ENCODE results near the gene DMD. TPM values are rescaled to one million over a fixed set of nuclear protein-coding genes. Genes with fewer than 3 reads are reported as not detected.

Gene DMD
- total RNA-seq, 1 donor from 2014 or later = 22.2 TPM

DNA sequence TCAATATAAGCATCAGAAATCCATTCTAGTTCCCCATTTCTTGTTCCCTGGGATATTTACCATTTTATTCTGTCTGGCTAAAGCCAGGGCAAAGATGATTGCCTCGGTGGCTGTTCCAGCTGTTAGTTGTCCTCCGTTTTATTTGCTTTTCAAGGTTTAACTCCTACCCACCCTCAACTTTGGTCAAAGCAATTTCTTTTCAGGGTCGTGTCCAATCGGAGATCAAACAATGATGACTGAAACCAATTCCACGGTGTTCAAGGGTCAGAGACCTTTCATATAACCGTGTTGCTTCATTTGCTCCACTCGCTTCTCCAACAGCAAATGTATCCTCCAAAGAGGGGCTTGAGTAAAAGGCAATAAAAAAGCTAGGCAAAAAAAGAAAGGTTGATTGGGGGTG, 1946.0 kb downstream of the DMD start:
- H3K27ac Mint-ChIP-seq (ENCODE audit: unreplicated experiment) = no peak overlapping the region

DNA sequence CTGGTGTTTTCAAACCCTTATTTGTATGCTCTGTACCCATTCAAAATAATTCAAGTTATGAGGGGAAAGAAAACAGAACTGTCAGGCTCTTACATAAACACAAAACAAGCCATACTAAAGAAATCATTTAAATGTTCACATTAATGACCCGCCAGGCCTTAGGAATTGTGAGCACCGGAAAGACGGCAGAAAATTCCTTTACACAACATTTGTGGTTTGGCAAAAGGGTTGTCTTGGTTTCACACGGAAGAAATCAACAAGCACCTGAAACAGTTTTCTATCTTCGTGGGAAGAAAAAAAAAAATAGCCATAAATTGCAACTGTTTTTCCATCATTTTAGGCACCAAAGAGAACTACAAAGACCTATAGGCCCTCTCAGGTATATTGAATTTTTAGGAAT, 1951.0 kb downstream of the DMD start:
- Histone ChIP-seq H3K27ac (ENCODE audit: low read depth, low read length) (no peak overlapping the region), H2AFZ (ENCODE audit: low read depth, low read length) (no peak overlapping the region), H3K9me3 (ENCODE audit: insufficient read depth, low read depth, low read length) (no peaks in the 10 kb centered on the region), H3K4me2 (ENCODE audit: low read length) (no peak overlapping the region), H3K4me3 (ENCODE audit: insufficient read depth, low read depth, low read length) (no peak overlapping the region), H4K20me1 (ENCODE audit: insufficient read depth, low read length) (no peaks in the 10 kb centered on the region), H3K27me3 (ENCODE audit: insufficient read depth, low read length) (no peaks in the 10 kb centered on the region), H3K79me2 (ENCODE audit: insufficient read depth, low read length) (peaks cover 10% of the 10 kb centered on the region), H3K9ac (ENCODE audit: low read length) (no peak overlapping the region), H3K4me1 (ENCODE audit: insufficient read depth, low read length) (no peaks in the 10 kb centered on the region), H3K36me3 (ENCODE audit: insufficient read depth, low read length) (no peaks in the 10 kb centered on the region)
- H3K27me3 Mint-ChIP-seq (ENCODE audit: low read depth, unreplicated experiment) = no peaks in the 10 kb centered on the region
- no peak overlapping the region for H3K27ac Mint-ChIP-seq (ENCODE audit: unreplicated experiment)
- peaks cover 4% of the 10 kb centered on the region for H3K4me1 Mint-ChIP-seq (ENCODE audit: low read depth, unreplicated experiment)
- no peaks in the 10 kb centered on the region for H3K9me3 Mint-ChIP-seq (ENCODE audit: unreplicated experiment)
- TF ChIP-seq, protein P1, sequence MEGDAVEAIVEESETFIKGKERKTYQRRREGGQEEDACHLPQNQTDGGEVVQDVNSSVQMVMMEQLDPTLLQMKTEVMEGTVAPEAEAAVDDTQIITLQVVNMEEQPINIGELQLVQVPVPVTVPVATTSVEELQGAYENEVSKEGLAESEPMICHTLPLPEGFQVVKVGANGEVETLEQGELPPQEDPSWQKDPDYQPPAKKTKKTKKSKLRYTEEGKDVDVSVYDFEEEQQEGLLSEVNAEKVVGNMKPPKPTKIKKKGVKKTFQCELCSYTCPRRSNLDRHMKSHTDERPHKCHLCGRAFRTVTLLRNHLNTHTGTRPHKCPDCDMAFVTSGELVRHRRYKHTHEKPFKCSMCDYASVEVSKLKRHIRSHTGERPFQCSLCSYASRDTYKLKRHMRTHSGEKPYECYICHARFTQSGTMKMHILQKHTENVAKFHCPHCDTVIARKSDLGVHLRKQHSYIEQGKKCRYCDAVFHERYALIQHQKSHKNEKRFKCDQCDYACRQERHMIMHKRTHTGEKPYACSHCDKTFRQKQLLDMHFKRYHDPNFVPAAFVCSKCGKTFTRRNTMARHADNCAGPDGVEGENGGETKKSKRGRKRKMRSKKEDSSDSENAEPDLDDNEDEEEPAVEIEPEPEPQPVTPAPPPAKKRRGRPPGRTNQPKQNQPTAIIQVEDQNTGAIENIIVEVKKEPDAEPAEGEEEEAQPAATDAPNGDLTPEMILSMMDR (IDR thresholded peaks at IDR 0.05; ENCODE audit: insufficient read depth, low read depth, low read length) = no peak
- TF ChIP-seq EZH2 (IDR thresholded peaks at IDR 0.05; ENCODE audit: insufficient read depth, low read length) = no peak
- FAIRE-seq (no peak), DNase-seq (ENCODE audit: low read depth) (peak; percentile 79)
- H3K4me3 Mint-ChIP-seq (ENCODE audit: unreplicated experiment) = no peak overlapping the region
- no peaks in the 10 kb centered on the region for H3K36me3 Mint-ChIP-seq (ENCODE audit: low read depth, unreplicated experiment)

More for the DNA sequence above, 1946.0 kb downstream of the DMD start:
- Histone ChIP-seq H3K79me2 (ENCODE audit: insufficient read depth, low read length) (peaks cover 10% of the 10 kb centered on the region), H3K4me1 (ENCODE audit: insufficient read depth, low read length) (no peaks in the 10 kb centered on the region), H3K4me3 (ENCODE audit: insufficient read depth, low read depth, low read length) (peak overlapping the region; percentile 17), H3K27ac (ENCODE audit: low read depth, low read length) (no peak overlapping the region), H4K20me1 (ENCODE audit: insufficient read depth, low read length) (no peaks in the 10 kb centered on the region), H2AFZ (ENCODE audit: low read depth, low read length) (no peak overlapping the region), H3K9ac (ENCODE audit: low read length) (peak overlapping the region; percentile 31), H3K36me3 (ENCODE audit: insufficient read depth, low read length) (no peaks in the 10 kb centered on the region), H3K9me3 (ENCODE audit: insufficient read depth, low read depth, low read length) (no peaks in the 10 kb centered on the region), H3K27me3 (ENCODE audit: insufficient read depth, low read length) (no peaks in the 10 kb centered on the region), H3K4me2 (ENCODE audit: low read length) (peak overlapping the region; percentile 67)
- Mint-ChIP-seq H3K27me3 (ENCODE audit: low read depth, unreplicated experiment) (no peaks in the 10 kb centered on the region), H3K9me3 (ENCODE audit: unreplicated experiment) (no peaks in the 10 kb centered on the region), H3K4me3 (ENCODE audit: unreplicated experiment) (peak overlapping the region; percentile 89), H3K4me1 (ENCODE audit: low read depth, unreplicated experiment) (peaks cover 4% of the 10 kb centered on the region), H3K36me3 (ENCODE audit: low read depth, unreplicated experiment) (no peaks in the 10 kb centered on the region)
- TF ChIP-seq, protein P1 (IDR thresholded peaks at IDR 0.05; ENCODE audit: insufficient read depth, low read depth, low read length) = no peak
- TF ChIP-seq EZH2 (IDR thresholded peaks at IDR 0.05; ENCODE audit: insufficient read depth, low read length) = no peak
- FAIRE-seq = no peak
- DNase-seq (ENCODE audit: low read depth) = no peak

DNA sequence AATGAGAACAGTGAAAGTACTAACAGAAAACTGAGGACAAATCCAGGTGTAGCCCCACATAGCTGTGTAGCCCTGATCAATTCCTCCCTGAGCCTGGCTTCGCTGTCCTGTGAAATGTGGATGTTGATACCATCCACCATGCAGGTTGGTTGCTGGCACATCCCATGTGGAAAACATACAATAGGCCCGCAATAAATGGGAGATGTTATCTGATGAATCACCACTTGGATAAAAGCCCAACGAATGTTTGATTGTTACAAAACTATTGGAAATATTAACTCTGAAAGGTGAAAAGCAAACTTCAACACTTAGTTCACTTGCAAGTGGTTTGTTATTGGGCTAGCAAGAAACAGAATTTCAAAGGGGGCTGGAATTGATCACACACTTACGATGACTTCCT, 1953.2 kb downstream of the DMD start:
- no peaks in the 10 kb centered on the region for H3K36me3 ChIP-seq (ENCODE audit: insufficient read depth, low read length)
- H3K4me3 ChIP-seq (ENCODE audit: insufficient read depth, low read depth, low read length) = no peak overlapping the region
- TF ChIP-seq, protein P1 (IDR thresholded peaks at IDR 0.05; ENCODE audit: insufficient read depth, low read depth, low read length) = no peak
- no peak for TF ChIP-seq EZH2 (IDR thresholded peaks at IDR 0.05; ENCODE audit: insufficient read depth, low read length)
- no peaks in the 10 kb centered on the region for H4K20me1 ChIP-seq (ENCODE audit: insufficient read depth, low read length)
- no peak overlapping the region for H3K4me2 ChIP-seq (ENCODE audit: low read length)
- no peaks in the 10 kb centered on the region for H3K4me1 Mint-ChIP-seq (ENCODE audit: low read depth, unreplicated experiment)
- DNase-seq (ENCODE audit: low read depth) (no peak), FAIRE-seq (no peak)
- H2AFZ ChIP-seq (ENCODE audit: low read depth, low read length) = no peak overlapping the region
- H3K4me1 ChIP-seq (ENCODE audit: insufficient read depth, low read length) = no peaks in the 10 kb centered on the region
- no peak overlapping the region for H3K27ac Mint-ChIP-seq (ENCODE audit: unreplicated experiment)
- no peak overlapping the region for H3K9ac ChIP-seq (ENCODE audit: low read length)
- no peaks in the 10 kb centered on the region for H3K36me3 Mint-ChIP-seq (ENCODE audit: low read depth, unreplicated experiment)
- H3K79me2 ChIP-seq (ENCODE audit: insufficient read depth, low read length) = peaks cover 3% of the 10 kb centered on the region
- no peaks in the 10 kb centered on the region for H3K9me3 Mint-ChIP-seq (ENCODE audit: unreplicated experiment)
- no peaks in the 10 kb centered on the region for H3K27me3 ChIP-seq (ENCODE audit: insufficient read depth, low read length)
- H3K4me3 Mint-ChIP-seq (ENCODE audit: unreplicated experiment) = no peak overlapping the region
- no peaks in the 10 kb centered on the region for H3K27me3 Mint-ChIP-seq (ENCODE audit: low read depth, unreplicated experiment)
- H3K9me3 ChIP-seq (ENCODE audit: insufficient read depth, low read depth, low read length) = no peaks in the 10 kb centered on the region
- H3K27ac ChIP-seq (ENCODE audit: low read depth, low read length) = no peak overlapping the region

All from astrocyte (in vitro differentiated cells and primary cell).